Esophagus squamous epithelium (tissue), 4 donors: ENCODE results near the gene KCNMA1.

ENCODE experiments used
- POLR2A ChIP-seq, 4 donors: fragments of 450-650 bp; IDR thresholded peaks; one replicate each; pipeline ENCODE4 v1.6.1; 2017; ENCODE audit warnings: antibody characterized with exemption in 4 of 4, mild to moderate bottlenecking in 4 of 4, moderate library complexity in 3 of 4
- TF ChIP-seq, protein P1 (sequence below), 6 experiments: fragments of 450-650 bp in 4 of 6; fragments of 200-600 bp in 2 of 6; sonication (generic) in 2 of 6; IDR thresholded peaks; one replicate each; pipeline ENCODE4 v1.5.1; 2016 to 2019; ENCODE audit warnings: antibody characterized with exemption in 6 of 6, mild to moderate bottlenecking in 4 of 6, moderate library complexity in 4 of 6

DNA sequence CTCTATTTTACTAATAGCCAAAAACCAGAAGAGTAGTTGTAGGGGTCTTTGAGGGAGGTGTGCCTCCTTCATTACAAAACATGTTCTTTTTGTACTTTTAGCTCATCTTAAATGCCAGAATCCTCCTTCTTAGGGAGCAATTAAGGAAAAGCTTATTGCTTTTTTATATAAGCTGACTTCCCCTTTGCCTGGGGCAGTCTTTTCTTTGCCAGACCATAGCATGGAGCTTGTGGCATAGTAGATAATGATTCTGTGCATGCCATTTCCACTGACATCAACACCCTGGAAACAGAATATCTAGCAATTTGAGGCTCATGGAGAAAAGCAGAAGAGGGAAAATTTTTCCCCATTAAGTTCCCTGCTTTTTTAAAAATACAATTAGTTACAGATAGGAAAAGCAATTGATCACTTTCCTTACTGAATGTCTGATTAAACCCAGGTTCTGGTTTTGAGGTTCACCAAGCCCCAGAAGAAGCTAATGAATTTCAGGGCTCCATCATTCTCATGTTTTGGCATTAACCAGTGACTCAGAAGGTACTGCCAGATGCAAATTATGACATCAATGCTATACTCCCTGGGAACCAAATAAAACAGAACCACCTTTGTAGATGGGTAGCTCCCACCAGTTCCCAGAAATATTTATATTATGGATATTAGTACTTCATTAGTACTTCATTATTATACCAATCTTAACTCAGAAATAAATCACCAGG lies 410.6 kb downstream of the KCNMA1 start:
- TF ChIP-seq, protein P1, sequence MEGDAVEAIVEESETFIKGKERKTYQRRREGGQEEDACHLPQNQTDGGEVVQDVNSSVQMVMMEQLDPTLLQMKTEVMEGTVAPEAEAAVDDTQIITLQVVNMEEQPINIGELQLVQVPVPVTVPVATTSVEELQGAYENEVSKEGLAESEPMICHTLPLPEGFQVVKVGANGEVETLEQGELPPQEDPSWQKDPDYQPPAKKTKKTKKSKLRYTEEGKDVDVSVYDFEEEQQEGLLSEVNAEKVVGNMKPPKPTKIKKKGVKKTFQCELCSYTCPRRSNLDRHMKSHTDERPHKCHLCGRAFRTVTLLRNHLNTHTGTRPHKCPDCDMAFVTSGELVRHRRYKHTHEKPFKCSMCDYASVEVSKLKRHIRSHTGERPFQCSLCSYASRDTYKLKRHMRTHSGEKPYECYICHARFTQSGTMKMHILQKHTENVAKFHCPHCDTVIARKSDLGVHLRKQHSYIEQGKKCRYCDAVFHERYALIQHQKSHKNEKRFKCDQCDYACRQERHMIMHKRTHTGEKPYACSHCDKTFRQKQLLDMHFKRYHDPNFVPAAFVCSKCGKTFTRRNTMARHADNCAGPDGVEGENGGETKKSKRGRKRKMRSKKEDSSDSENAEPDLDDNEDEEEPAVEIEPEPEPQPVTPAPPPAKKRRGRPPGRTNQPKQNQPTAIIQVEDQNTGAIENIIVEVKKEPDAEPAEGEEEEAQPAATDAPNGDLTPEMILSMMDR (IDR thresholded peaks at IDR 0.05), result no peak
- TF ChIP-seq POLR2A (IDR thresholded peaks at IDR 0.05), result no peak
